ENCODE results near the gene PERCC1.

The PERCC1 gene

GRCh38 chr16:1413684-1414531, 17.0 kb upstream of the PERCC1 start:
- peak; percentile 17 to 40 for DNase-seq

GRCh38 chr16:1414532-1415260, 16.2 kb upstream of the PERCC1 start, which contains the start of gene UNKL:
UNKL (minus strand) TSS chr16:1414704; CDS start chr16:1414691, 13 bp downstream.
- DNase-seq = peak; percentile 33

- DNase-seq = no peak
Measured at GRCh38 chr16:1416521-1416941, 14.3 kb upstream of the PERCC1 start.

GRCh38 chr16:1420111-1420539, 10.8 kb upstream of the PERCC1 start:
- no peak for DNase-seq

- no peak for DNase-seq
Measured at GRCh38 chr16:1422076-1422475, 8.8 kb upstream of the PERCC1 start.

- DNase-seq = no peak
Measured at GRCh38 chr16:1424028-1424427, 6.8 kb upstream of the PERCC1 start.

- no peak for DNase-seq
Measured at GRCh38 chr16:1425616-1426370, 5.1 kb upstream of the PERCC1 start.

GRCh38 chr16:1426734-1427471, 4.0 kb upstream of the PERCC1 start:
- peak in 1 of 2 experiments; percentile 29 for DNase-seq

GRCh38 chr16:1427473-1428461, 3.1 kb upstream of the PERCC1 start:
- DNase-seq = no peak

- no peak for DNase-seq
Measured at GRCh38 chr16:1428511-1428910, 2.4 kb upstream of the PERCC1 start.

GRCh38 chr16:1429012-1429411, 1.9 kb upstream of the PERCC1 start:
- DNase-seq = no peak

GRCh38 chr16:1429631-1430030, 1.2 kb upstream of the PERCC1 start:
- no peak for DNase-seq

- no peak for DNase-seq
Measured at GRCh38 chr16:1430214-1430758, 592 bp upstream of the PERCC1 start.

GRCh38 chr16:1431497-1432270, 806 bp downstream of the PERCC1 start:
- no peak for DNase-seq

GRCh38 chr16:1432388-1433262, 1.7 kb downstream of the PERCC1 start:
- DNase-seq = no peak

GRCh38 chr16:1433263-1433560, 2.3 kb downstream of the PERCC1 start:
- DNase-seq = no peak

GRCh38 chr16:1433756-1434155, 2.9 kb downstream of the PERCC1 start:
- no peak for DNase-seq

GRCh38 chr16:1434644-1435592, 4.0 kb downstream of the PERCC1 start:
- peak in 1 of 2 experiments; percentile 34 for DNase-seq

All from NCI-H2081 (cell line).